Activated CD8-positive, alpha-beta T cell treated with anti-CD3 and anti-CD28 coated beads for 36 hours (primary cell): ENCODE results near the gene CCDC192. TPM values are rescaled to one million over a fixed set of nuclear protein-coding genes. Genes with fewer than 3 reads are reported as not detected.

Experiments
- ATAC-seq: fragments of 200-7000 bp; cut with Tn5 transposase; one replicate; pipeline ENCODE4 v1.10.0; 2021; ENCODE audit warnings: mild to moderate bottlenecking, moderate library complexity
- CTCF ChIA-PET: fragments of 350-600 bp; sonication (Branson Sonifier 250); formaldehyde crosslinking; loops from one replicate; lab custom pipeline; 2021; ENCODE audit warnings: antibody characterized with exemption; lab: Charles Lee
- POLR2A ChIA-PET: fragments of 350-600 bp; sonication (Branson Sonifier 250); formaldehyde crosslinking; loops from one replicate; lab custom pipeline; 2021; ENCODE audit warnings: antibody characterized with exemption; lab: Charles Lee
- DNase-seq: peaks from one replicate; pipeline ENCODE4 v3.0.0-alpha.2; 2020
- H3K27ac Mint-ChIP-seq: one replicate; pipeline ENCODE4 v1.8.0; 2021; ENCODE audit warnings: mild to moderate bottlenecking, mixed read lengths
- H3K27me3 Mint-ChIP-seq: one replicate; pipeline ENCODE4 v1.8.0; 2021; ENCODE audit warnings: mixed read lengths
- H3K36me3 Mint-ChIP-seq: one replicate; pipeline ENCODE4 v1.8.0; 2021; ENCODE audit warnings: low read depth, mixed read lengths
- H3K4me1 Mint-ChIP-seq: one replicate; pipeline ENCODE4 v1.8.0; 2021; ENCODE audit warnings: low read depth, mixed read lengths
- H3K4me3 Mint-ChIP-seq: one replicate; pipeline ENCODE4 v1.8.0; 2021; ENCODE audit warnings: mild to moderate bottlenecking, moderate library complexity, mixed read lengths
- H3K9me3 Mint-ChIP-seq: one replicate; pipeline ENCODE4 v1.8.0; 2021; ENCODE audit warnings: mixed read lengths
- CTCF ChIP-seq: fragments of 200-600 bp; IDR thresholded peaks from one replicate; pipeline ENCODE4 v1.8.0; 2022; ENCODE audit warnings: antibody characterized with exemption, mild to moderate bottlenecking
- intact Hi-C: fragments of 100-400 bp; cut with micrococcal nuclease; formaldehyde crosslinking; loops from one replicate; pipeline ENCODE4 v1.10.0; 2022
- total RNA-seq, 2 experiments: library from RNA; stranded (reverse); gene quantifications; one replicate each; pipeline ENCODE4 v1.2.3, GENCODE V29; 2021

The CCDC192 gene
- total RNA-seq, 2 experiments from 2014 or later = not detected

DNA sequence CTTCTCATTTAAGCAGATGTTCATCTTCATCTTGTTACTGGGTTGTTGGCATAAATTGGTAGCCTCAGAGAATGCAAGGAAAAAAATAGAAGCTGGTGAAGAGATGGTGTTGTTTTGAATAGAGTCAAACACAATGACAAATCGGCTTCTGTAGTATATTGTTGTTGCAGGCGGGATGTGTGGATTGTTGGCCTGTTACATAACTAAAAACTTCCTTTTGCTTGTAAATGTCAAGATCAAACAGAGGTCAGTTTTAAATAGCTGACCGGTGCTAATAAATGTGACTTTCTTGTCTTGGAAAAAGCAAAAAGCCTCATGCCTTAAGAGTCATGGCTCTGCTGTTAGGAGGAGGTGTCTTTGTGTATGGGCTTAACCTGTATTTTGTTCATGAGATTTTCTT lies 59.2 kb downstream of the CCDC192 start:
- ChIA-PET POLR2A (no interaction called here), CTCF (no interaction called here)

DNA sequence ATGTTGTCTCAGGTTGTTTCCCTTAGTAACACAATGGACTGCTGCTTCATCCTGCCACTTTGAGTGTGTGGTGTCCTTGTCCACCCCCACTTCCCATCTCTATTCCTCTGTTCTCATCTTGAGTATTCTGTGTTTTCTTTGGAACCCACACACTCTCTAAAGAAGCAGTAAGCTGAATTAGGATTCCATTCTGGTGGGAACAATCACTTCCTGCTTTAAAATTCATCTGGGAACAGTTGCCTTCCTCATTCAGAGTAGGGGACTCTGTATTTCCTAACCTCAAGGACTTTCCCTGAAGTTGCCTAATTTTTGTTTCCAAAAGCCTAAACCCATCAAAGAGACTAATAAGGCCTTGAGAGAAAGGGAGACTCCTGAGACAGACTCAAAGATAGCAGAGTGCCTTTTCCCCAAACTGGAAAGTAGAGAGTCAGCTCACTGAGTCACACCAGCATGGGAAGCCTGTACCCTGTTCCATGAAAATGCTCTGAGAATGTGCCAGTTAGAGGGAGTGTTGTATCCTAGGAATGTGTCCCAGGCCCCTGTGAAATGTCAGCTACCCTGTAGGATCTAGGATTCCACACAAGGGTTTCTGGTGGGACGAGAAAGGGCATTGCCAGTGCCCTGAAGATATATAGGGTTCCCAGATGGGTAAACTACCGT lies 63.6 kb downstream of the CCDC192 start:
- no peaks in the 10 kb centered on the region for H3K9me3 Mint-ChIP-seq
- TF ChIP-seq CTCF = no peak
- POLR2A ChIA-PET = no interaction called here
- no peaks in the 10 kb centered on the region for H3K4me1 Mint-ChIP-seq
- H3K27ac Mint-ChIP-seq = no peak overlapping the region
- peaks cover 7% of the 10 kb centered on the region for H3K27me3 Mint-ChIP-seq
- CTCF ChIA-PET = no interaction called here
- intact Hi-C loops = no loop called here
- no peak overlapping the region for H3K4me3 Mint-ChIP-seq
- H3K36me3 Mint-ChIP-seq = no peaks in the 10 kb centered on the region
- no peak for DNase-seq
- ATAC-seq = no peak

More for the DNA sequence above, 59.2 kb downstream of the CCDC192 start:
- no peak for TF ChIP-seq CTCF
- H3K4me3 Mint-ChIP-seq = no peak overlapping the region
- H3K9me3 Mint-ChIP-seq = no peaks in the 10 kb centered on the region
- ATAC-seq (no peak), DNase-seq (no peak)
- intact Hi-C loops = no loop called here
- peaks cover 2% of the 10 kb centered on the region for H3K27me3 Mint-ChIP-seq
- H3K27ac Mint-ChIP-seq = no peak overlapping the region
- no peaks in the 10 kb centered on the region for H3K36me3 Mint-ChIP-seq
- H3K4me1 Mint-ChIP-seq = no peaks in the 10 kb centered on the region

- Mint-ChIP-seq H3K27me3 (peaks cover 7% of the 10 kb centered on the region), H3K4me3 (no peak overlapping the region), H3K36me3 (no peaks in the 10 kb centered on the region), H3K9me3 (no peaks in the 10 kb centered on the region), H3K27ac (no peak overlapping the region), H3K4me1 (no peaks in the 10 kb centered on the region)
- no peak for ATAC-seq
- ChIA-PET POLR2A (no interaction called here), CTCF (no interaction called here)
- TF ChIP-seq CTCF = no peak
- intact Hi-C loops = no loop called here
- DNase-seq = no peak
These were observed 66.2 kb downstream of the CCDC192 start for GRCh38 chr5:127769386-127769785.

- Mint-ChIP-seq H3K27me3 (peaks cover 7% of the 10 kb centered on the region), H3K4me1 (no peaks in the 10 kb centered on the region), H3K9me3 (no peaks in the 10 kb centered on the region), H3K36me3 (no peaks in the 10 kb centered on the region), H3K27ac (no peak overlapping the region), H3K4me3 (no peak overlapping the region)
- CTCF ChIA-PET = no interaction called here
- no peak for TF ChIP-seq CTCF
- DNase-seq (no peak), ATAC-seq (no peak)
- POLR2A ChIA-PET = no interaction called here
- intact Hi-C loops = no loop called here
These were observed 67.1 kb downstream of the CCDC192 start for GRCh38 chr5:127770272-127770671.

DNA sequence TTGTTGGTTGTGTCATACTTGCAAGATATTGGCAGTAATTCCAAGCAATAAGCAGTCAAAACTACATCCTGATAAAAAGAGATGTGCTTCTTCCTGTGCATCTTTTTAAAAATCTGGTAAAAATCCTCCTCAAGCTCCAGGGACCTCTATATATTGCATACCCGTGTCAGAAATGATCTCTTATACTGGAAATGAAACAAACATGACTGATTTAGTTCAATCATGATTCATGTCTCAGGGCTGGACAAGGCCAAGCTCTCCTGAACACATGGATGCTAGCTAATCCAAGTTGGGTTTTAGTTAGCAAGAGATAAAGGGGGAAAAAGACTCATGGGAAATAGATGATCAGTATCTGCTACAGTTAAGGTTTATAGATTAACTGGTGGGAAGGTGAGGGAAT lies 69.3 kb downstream of the CCDC192 start:
- ATAC-seq (no peak), DNase-seq (no peak)
- Mint-ChIP-seq H3K27ac (no peak overlapping the region), H3K36me3 (no peaks in the 10 kb centered on the region), H3K27me3 (peaks cover 5% of the 10 kb centered on the region), H3K4me1 (no peaks in the 10 kb centered on the region), H3K9me3 (peaks cover 4% of the 10 kb centered on the region), H3K4me3 (no peak overlapping the region)
- TF ChIP-seq CTCF = no peak
- intact Hi-C loops = no loop called here
- ChIA-PET CTCF (interaction anchor here (1.4 kb wide), 1 partner anchor 15 kb away, joined by 6 read pairs; no protein-coding TSS in a partner anchor), POLR2A (no interaction called here)
